Measurements from ENCODE around the gene CD2BP2. TPM values are rescaled to one million over a fixed set of nuclear protein-coding genes. Genes with fewer than 3 reads are reported as not detected.
A peak's percentile ranks its signal among the peaks of the same experiment; 100 is the strongest.

CD2BP2 gene
- total and polyA plus RNA-seq, 9 of the 15 experiments (the other 6 are each of a cell fraction or from before 2014, with no cell fraction given): 3.9 to 51.1 (median 32.8) TPM

DNA sequence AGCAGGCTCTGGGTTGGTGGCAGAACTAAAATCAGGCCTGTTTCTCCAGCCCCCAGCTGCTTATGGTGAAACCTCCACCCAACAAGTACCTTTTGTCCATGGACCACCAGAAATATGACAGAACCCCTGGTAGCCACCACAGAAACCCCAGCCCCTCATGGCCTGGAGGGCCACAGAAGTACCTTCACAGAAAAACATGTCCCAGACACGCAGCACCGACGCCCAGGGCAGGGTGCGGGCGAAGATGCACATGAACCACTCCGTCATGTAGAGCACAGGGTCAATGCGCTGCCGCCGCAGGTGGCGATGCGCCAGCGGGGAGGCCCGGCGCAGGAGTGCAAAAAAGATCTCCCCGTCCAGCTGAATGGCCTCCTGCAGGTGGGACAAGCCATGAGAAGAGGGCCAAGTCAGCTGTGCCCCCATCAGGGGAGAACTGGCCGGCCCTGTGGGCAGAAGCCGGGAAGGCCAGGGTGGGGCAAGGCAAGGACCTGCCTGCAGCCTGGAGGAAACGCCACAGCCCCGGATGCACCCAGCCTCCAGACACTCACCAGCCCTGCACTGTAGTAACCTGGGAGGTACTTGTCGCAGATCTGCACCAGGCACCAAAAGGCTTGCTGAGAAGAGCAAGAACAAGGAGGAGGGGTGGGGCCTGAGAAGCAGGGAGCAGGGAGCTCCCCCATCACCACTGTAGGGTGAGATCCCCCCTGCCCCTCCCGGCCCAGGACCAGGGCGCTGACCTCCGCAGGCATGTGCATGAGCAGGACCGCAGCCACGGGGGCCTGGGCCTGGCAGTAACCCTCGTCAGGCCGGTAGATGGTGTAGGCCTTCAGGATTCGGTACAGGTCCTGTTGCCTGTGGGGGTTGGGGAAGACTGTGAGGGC, 4.1 kb upstream of the CD2BP2 start:
- CTCF ChIA-PET (ENCODE audit: low intra/inter-chr PET ratio): interaction anchor here (0.6 kb wide), 1 partner anchor 342 kb away, joined by 4 read pairs; no protein-coding TSS in a partner anchor
- no TSS peak for BruUV-seq (replicated peaks)
- WGBS (ENCODE audit: insufficient coverage, low coverage, missing lambda C conversion rate): 94% methylated on average over 23 of the region's 28 CpGs
- Histone ChIP-seq H3K9me3 (replicated peaks; ENCODE audit: control insufficient read depth, insufficient read depth, low read depth, low read length) (no peaks in the 10 kb centered on the region), H3K36me3 (ENCODE audit: control insufficient read depth, insufficient read depth, low read length) (peaks cover 65% of the 10 kb centered on the region; the same call in 2 of the 3 replicates), H3K9ac (ENCODE audit: insufficient read depth in 1 of 2, low read depth in 2 of 2, low read length in 2 of 2) (peak overlapping the region in 1 of 2 experiments; percentile 55; a peak in 2 of 4 replicates), H3K4me1 (replicated peaks in 1 of 2; ENCODE audit: control insufficient read depth in 2 of 2, insufficient read depth in 2 of 2, low read length in 2 of 2) (peaks cover 7 to 43% of the 10 kb centered on the region in 2 experiments; a peak in 4 of 5 replicates), H4K20me1 (replicated peaks; ENCODE audit: control insufficient read depth, insufficient read depth, low read length) (no peaks in the 10 kb centered on the region), H2AFZ (ENCODE audit: low read depth, low read length) (no peak overlapping the region), H3K27me3 (ENCODE audit: control insufficient read depth in 2 of 2, insufficient read depth in 2 of 2, low read length in 2 of 2) (no peaks in the 10 kb centered on the region), H3K9me1 (ENCODE audit: control insufficient read depth, insufficient read depth, low read length) (no peaks in the 10 kb centered on the region), H3K79me2 (ENCODE audit: control insufficient read depth, insufficient read depth, low read length) (peaks cover 30% of the 10 kb centered on the region), H3K4me3 (no peak overlapping the region), H3K27ac (ENCODE audit: extremely low read depth, low read depth, low read length) (no peak overlapping the region), H3K4me2 (ENCODE audit: insufficient read depth, low read length) (no peak overlapping the region)
- TF ChIP-seq POLR2G (IDR thresholded peaks at IDR 0.05; ENCODE audit: low read depth, low read length) (peak; percentile 46; the same call in 1 of the 2 replicates), RBFOX2 (IDR thresholded peaks at IDR 0.05; ENCODE audit: low read depth, low read length) (peak; percentile 40; the same call in 1 of the 2 replicates)
- TF ChIP-seq, protein P1, sequence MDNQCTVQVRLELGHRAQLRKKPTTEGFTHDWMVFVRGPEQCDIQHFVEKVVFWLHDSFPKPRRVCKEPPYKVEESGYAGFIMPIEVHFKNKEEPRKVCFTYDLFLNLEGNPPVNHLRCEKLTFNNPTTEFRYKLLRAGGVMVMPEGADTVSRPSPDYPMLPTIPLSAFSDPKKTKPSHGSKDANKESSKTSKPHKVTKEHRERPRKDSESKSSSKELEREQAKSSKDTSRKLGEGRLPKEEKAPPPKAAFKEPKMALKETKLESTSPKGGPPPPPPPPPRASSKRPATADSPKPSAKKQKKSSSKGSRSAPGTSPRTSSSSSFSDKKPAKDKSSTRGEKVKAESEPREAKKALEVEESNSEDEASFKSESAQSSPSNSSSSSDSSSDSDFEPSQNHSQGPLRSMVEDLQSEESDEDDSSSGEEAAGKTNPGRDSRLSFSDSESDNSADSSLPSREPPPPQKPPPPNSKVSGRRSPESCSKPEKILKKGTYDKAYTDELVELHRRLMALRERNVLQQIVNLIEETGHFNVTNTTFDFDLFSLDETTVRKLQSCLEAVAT (IDR thresholded peaks at IDR 0.05): no peak
- ATAC-seq: no peak
- in situ Hi-C loops (cut with MboI) (loop anchor here (25.0 kb wide), 1 partner anchor 897 kb away; the partner anchor contains the start of genes BOLA2, SLX1B and SULT1A4), intact Hi-C loops (cut with micrococcal nuclease) (loop anchor here (5.0 kb wide), 1 partner anchor 48 kb away; the partner anchor contains the start of gene ZNF771)
- POLR2A ChIA-PET: interaction anchor here (0.6 to 8.2 kb wide), 4 partner anchors 8 to 41 kb away, joined by 3 to 77 read pairs (median 3); partner anchors contain the start of gene TBC1D10B
- FAIRE-seq: no peak
- no peak for DNase-seq (ENCODE audit: extremely low read depth in 1 of 4, low spot score in 3 of 4)
